ENCODE results near the gene LAMB3. TPM values are rescaled to one million over a fixed set of nuclear protein-coding genes. Genes with fewer than 3 reads are reported as not detected.
A peak's percentile ranks its signal among the peaks of the same experiment; 100 is the strongest.

LAMB3 gene
- polyA plus RNA-seq, 1 of the 3 experiments (the other 2 are of a cell fraction) = 18.0 TPM

DNA sequence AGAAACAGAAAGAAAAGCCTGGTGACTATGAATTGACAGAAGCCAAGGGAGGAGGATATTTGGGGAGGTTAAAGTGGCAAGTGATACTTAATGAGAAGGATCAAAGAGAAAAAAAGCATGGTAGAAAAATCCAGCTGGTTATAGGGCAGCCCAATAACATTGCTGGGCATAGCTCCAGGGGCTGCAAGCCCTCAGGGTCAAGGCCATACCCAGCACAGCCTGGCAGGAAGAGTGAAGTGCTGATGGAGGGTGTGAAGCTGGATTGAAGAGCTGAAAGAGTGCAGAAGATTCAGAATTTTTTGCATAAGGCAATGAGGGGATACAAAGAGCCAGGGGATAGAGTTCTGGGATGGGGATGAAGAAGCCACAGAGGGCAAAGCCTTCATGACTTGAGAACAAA is 44.4 kb upstream of the LAMB3 start:
- TF ChIP-seq YY1 (IDR thresholded peaks at IDR 0.05; ENCODE audit: low read depth) (no peak), GABPA (IDR thresholded peaks at IDR 0.05; ENCODE audit: low read depth) (no peak), CHD2 (IDR thresholded peaks at IDR 0.05; ENCODE audit: low read length, partially characterized antibody) (no peak), TCF12 (IDR thresholded peaks at IDR 0.05) (no peak), FOXJ3 (CRISPR knock-in tag; IDR thresholded peaks at IDR 0.05) (no peak), ELF1 (IDR thresholded peaks at IDR 0.05) (no peak), TEAD4 (IDR thresholded peaks at IDR 0.05; ENCODE audit: borderline replicate concordance, insufficient read depth) (no peak), POLR2AphosphoS5 (IDR thresholded peaks at IDR 0.05; ENCODE audit: low read depth, low read length) (no peak), RFX5 (IDR thresholded peaks at IDR 0.05; ENCODE audit: low read length) (no peak), NRF1 (IDR thresholded peaks at IDR 0.05; ENCODE audit: low read depth, low read length) (no peak), TAF1 (IDR thresholded peaks at IDR 0.05; ENCODE audit: borderline replicate concordance, low read depth, low read length) (no peak), JUND (IDR thresholded peaks at IDR 0.05) (no peak)
- TF ChIP-seq, protein P1, sequence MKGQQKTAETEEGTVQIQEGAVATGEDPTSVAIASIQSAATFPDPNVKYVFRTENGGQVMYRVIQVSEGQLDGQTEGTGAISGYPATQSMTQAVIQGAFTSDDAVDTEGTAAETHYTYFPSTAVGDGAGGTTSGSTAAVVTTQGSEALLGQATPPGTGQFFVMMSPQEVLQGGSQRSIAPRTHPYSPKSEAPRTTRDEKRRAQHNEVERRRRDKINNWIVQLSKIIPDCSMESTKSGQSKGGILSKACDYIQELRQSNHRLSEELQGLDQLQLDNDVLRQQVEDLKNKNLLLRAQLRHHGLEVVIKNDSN (IDR thresholded peaks at IDR 0.05; ENCODE audit: borderline replicate concordance, low read depth) = no peak
- Histone ChIP-seq H3K4me1 (ENCODE audit: control insufficient read depth in 1 of 2, insufficient read depth in 2 of 2, low read depth in 1 of 2, low read length in 1 of 2) (peaks cover 0 to 8% of the 10 kb centered on the region in 2 experiments; a peak in 1 of 4 replicates), H3K9ac (no peak overlapping the region), H4K20me1 (ENCODE audit: insufficient read depth) (no peaks in the 10 kb centered on the region), H3F3A (replicated peaks; ENCODE audit: insufficient read depth) (no peaks in the 10 kb centered on the region), H3K4me3 (ENCODE audit: low read depth in 2 of 2, low read length in 1 of 2) (no peak overlapping the region), H3K27me3 (ENCODE audit: insufficient read depth) (no peaks in the 10 kb centered on the region), H3K36me3 (replicated peaks in 1 of 2; ENCODE audit: control insufficient read depth in 1 of 2, insufficient read depth in 2 of 2, low read length in 1 of 2) (no peaks in the 10 kb centered on the region), H3K9me3 (no peaks in the 10 kb centered on the region), H2AFZ (ENCODE audit: low read depth) (no peak overlapping the region), H3K9me2 (no peaks in the 10 kb centered on the region), H3K4me2 (no peak overlapping the region), H3K79me2 (ENCODE audit: insufficient read depth) (no peaks in the 10 kb centered on the region), H3K27ac (ENCODE audit: low read depth in 2 of 2, low read length in 1 of 2) (no peak overlapping the region)
- POLR2A ChIA-PET = no interaction called here
- no peak for DNase-seq
- CTCF ChIA-PET = interaction anchor here (1.0 to 1.6 kb wide), 2 partner anchors 87 to 126 kb away, joined by 3 read pairs; no protein-coding TSS in a partner anchor

DNA sequence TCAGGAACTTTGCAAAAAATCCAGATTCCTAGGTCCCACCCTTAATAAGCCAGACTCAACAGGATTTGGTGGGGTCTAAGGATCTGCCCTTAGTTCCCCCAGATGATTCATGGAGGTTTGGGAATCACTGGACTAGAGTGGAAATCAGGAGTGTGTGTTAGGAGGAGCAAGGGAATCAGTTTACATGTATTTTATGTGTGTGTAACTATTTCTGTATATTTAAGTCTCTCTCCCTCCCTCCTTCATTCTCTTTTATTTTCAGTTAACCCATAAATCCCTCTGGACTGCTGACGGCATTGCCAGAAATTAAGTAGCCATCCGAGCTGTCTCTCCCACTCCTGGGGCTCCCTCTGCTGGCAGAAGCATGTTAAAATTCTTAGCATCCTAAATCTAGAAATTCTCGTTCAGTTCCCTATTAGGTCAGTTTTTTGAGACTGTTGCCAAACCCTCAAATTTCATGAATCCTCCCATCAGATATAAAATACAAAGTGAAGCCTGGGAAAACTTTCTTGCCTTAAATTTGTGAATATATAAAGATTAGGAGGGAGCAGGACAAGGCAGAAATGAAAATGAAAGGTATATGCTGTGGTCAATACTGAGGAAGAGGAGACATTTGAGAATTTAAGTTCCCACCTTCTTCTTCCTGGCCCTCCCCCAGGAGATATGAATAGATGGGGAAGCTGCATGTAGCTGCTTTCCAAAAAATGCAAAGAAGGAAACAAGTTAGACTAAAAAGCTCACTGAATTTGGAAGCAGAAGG is 40.7 kb upstream of the LAMB3 start:
- Histone ChIP-seq H3K27ac (ENCODE audit: low read depth in 2 of 2, low read length in 1 of 2) (peak overlapping the region; percentile 64; a peak in 3 of 4 replicates), H3K27me3 (ENCODE audit: insufficient read depth) (no peaks in the 10 kb centered on the region), H3K36me3 (replicated peaks in 1 of 2; ENCODE audit: control insufficient read depth in 1 of 2, insufficient read depth in 2 of 2, low read length in 1 of 2) (no peaks in the 10 kb centered on the region), H3K79me2 (ENCODE audit: insufficient read depth) (no peaks in the 10 kb centered on the region), H3K9me2 (no peaks in the 10 kb centered on the region), H3K9me3 (no peaks in the 10 kb centered on the region), H3K4me1 (ENCODE audit: control insufficient read depth in 1 of 2, insufficient read depth in 2 of 2, low read depth in 1 of 2, low read length in 1 of 2) (peaks cover 4 to 27% of the 10 kb centered on the region in 2 experiments), H3K9ac (peak overlapping the region; percentile 25; the same call in 1 of the 2 replicates), H4K20me1 (ENCODE audit: insufficient read depth) (no peaks in the 10 kb centered on the region), H3F3A (replicated peaks; ENCODE audit: insufficient read depth) (peaks cover 22% of the 10 kb centered on the region), H3K4me2 (peak overlapping the region; percentile 1; the same call in 1 of the 2 replicates), H3K4me3 (ENCODE audit: low read depth in 2 of 2, low read length in 1 of 2) (no peak overlapping the region; a peak in 1 of 4 replicates), H2AFZ (ENCODE audit: low read depth) (peak overlapping the region; percentile 88)
- ChIA-PET POLR2A (no interaction called here), CTCF (interaction anchor here (0.8 to 5.9 kb wide), 37 partner anchors 10 to 132 kb away, joined by 3 to 42 read pairs (median 5); partner anchors contain the start of genes CAMK1G and G0S2)
- DNase-seq = peak; percentile 61
- WGBS (ENCODE audit: low lambda C conversion rate) = 2% methylated on average over 3 of the region's 3 CpGs
- TF ChIP-seq NRF1 (IDR thresholded peaks at IDR 0.05; ENCODE audit: low read depth, low read length) = 0 out of 2 replicates have a peak, but pooled peaks have one; percentile 21
- peak; percentile 97 for TF ChIP-seq RAD21 (IDR thresholded peaks at IDR 0.05; ENCODE audit: low read length)
- no peak for TF ChIP-seq EZH2phosphoT487 (IDR thresholded peaks at IDR 0.05; ENCODE audit: borderline replicate concordance, low read depth)
- no peak for TF ChIP-seq GATA2 (CRISPR knock-in tag; IDR thresholded peaks at IDR 0.05)
- peak; percentile 94 for TF ChIP-seq SMC3 (IDR thresholded peaks at IDR 0.05; ENCODE audit: low read depth, low read length)
- TF ChIP-seq FOSL2 (IDR thresholded peaks at IDR 0.05; ENCODE audit: borderline replicate concordance, low read depth) = peak; percentile 26; the same call in 1 of the 2 replicates
- TF ChIP-seq MEF2A (IDR thresholded peaks at IDR 0.05; ENCODE audit: borderline replicate concordance, low read depth) = 0 out of 2 replicates have a peak, but pooled peaks have one; percentile 6
- TF ChIP-seq MXI1 (IDR thresholded peaks at IDR 0.05; ENCODE audit: low read depth, low read length) = no peak
- TF ChIP-seq YY1 (IDR thresholded peaks at IDR 0.05; ENCODE audit: low read depth) = no peak
- peak; percentile 4; the same call in 1 of the 2 replicates for TF ChIP-seq NFIC (IDR thresholded peaks at IDR 0.05; ENCODE audit: borderline replicate concordance)
- TF ChIP-seq, protein P2, sequence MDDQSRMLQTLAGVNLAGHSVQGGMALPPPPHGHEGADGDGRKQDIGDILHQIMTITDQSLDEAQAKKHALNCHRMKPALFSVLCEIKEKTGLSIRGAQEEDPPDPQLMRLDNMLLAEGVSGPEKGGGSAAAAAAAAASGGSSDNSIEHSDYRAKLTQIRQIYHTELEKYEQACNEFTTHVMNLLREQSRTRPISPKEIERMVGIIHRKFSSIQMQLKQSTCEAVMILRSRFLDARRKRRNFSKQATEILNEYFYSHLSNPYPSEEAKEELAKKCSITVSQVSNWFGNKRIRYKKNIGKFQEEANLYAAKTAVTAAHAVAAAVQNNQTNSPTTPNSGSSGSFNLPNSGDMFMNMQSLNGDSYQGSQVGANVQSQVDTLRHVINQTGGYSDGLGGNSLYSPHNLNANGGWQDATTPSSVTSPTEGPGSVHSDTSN (IDR thresholded peaks at IDR 0.05) = peak; percentile 55; the same call in 1 of the 2 replicates
- peak; percentile 24 for TF ChIP-seq CHD2 (IDR thresholded peaks at IDR 0.05; ENCODE audit: low read length, partially characterized antibody)
- TF ChIP-seq, protein P3, sequence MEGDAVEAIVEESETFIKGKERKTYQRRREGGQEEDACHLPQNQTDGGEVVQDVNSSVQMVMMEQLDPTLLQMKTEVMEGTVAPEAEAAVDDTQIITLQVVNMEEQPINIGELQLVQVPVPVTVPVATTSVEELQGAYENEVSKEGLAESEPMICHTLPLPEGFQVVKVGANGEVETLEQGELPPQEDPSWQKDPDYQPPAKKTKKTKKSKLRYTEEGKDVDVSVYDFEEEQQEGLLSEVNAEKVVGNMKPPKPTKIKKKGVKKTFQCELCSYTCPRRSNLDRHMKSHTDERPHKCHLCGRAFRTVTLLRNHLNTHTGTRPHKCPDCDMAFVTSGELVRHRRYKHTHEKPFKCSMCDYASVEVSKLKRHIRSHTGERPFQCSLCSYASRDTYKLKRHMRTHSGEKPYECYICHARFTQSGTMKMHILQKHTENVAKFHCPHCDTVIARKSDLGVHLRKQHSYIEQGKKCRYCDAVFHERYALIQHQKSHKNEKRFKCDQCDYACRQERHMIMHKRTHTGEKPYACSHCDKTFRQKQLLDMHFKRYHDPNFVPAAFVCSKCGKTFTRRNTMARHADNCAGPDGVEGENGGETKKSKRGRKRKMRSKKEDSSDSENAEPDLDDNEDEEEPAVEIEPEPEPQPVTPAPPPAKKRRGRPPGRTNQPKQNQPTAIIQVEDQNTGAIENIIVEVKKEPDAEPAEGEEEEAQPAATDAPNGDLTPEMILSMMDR (IDR thresholded peaks at IDR 0.05) = peak; percentile 97
- TF ChIP-seq FOXM1 (IDR thresholded peaks at IDR 0.05; ENCODE audit: low read depth) = no peak
